GM23338 (cell line): ENCODE results near the gene RNF141. TPM values are rescaled to one million over a fixed set of nuclear protein-coding genes. Genes with fewer than 3 reads are reported as not detected.

Experiments used
- ATAC-seq: fragments of 200-7000 bp; cut with Tn5 transposase; 3 replicates; pipeline ENCODE4 v1.9.1; 2020
- DNase-seq: peaks from one replicate; pipeline ENCODE4 v3.0.0-alpha.2; 2015; ENCODE audit warnings: low spot score
- H2AFZ ChIP-seq: fragments of 200-600 bp; sonication (generic); 2 replicates; pipeline ENCODE4 v1.8.0; 2016; ENCODE audit warnings: antibody characterized with exemption, mild to moderate bottlenecking, moderate library complexity
- H3F3A ChIP-seq: fragments of 200-600 bp; sonication (generic); replicated peaks from 2 replicates; pipeline ENCODE4 v1.8.0; 2017; ENCODE audit warnings: antibody characterized with exemption, mixed run types, low read depth
- H3K27ac ChIP-seq: fragments of 200-600 bp; sonication (generic); 2 replicates; pipeline ENCODE4 v1.6.1; 2016; ENCODE audit warnings: low read depth
- H3K27me3 ChIP-seq: fragments of 200-600 bp; sonication (generic); 2 replicates; pipeline ENCODE4 v1.8.0; 2016; ENCODE audit warnings: mild to moderate bottlenecking, mixed run types, moderate library complexity; ENCODE audit not compliant: insufficient read depth
- H3K36me3 ChIP-seq: fragments of 200-600 bp; sonication (generic); 2 replicates; pipeline ENCODE4 v1.8.0; 2016; ENCODE audit warnings: mild to moderate bottlenecking; ENCODE audit not compliant: insufficient read depth
- H3K4me1 ChIP-seq: fragments of 200-600 bp; sonication (generic); 2 replicates; pipeline ENCODE4 v1.8.0; 2016; ENCODE audit warnings: mild to moderate bottlenecking, moderate library complexity; ENCODE audit not compliant: insufficient read depth
- H3K4me2 ChIP-seq: fragments of 200-600 bp; sonication (generic); 2 replicates; pipeline ENCODE4 v1.7.1; 2017; ENCODE audit warnings: mixed run types
- H3K4me3 ChIP-seq: fragments of 200-600 bp; sonication (generic); 2 replicates; pipeline ENCODE4 v1.6.1; 2016; ENCODE audit warnings: mixed run types
- H3K79me2 ChIP-seq: fragments of 200-600 bp; sonication (generic); replicated peaks from 2 replicates; pipeline ENCODE4 v1.8.0; 2017; ENCODE audit warnings: mild to moderate bottlenecking; ENCODE audit not compliant: insufficient read depth
- H3K9me2 ChIP-seq: fragments of 200-600 bp; sonication (generic); 2 replicates; pipeline ENCODE4 v1.8.0; 2017; ENCODE audit not compliant: insufficient read depth
- H4K20me1 ChIP-seq: fragments of 200-600 bp; sonication (generic); replicated peaks from 2 replicates; pipeline ENCODE4 v1.8.0; 2017; ENCODE audit warnings: mild to moderate bottlenecking; ENCODE audit not compliant: insufficient read depth
- H3K27ac Mint-ChIP-seq: 2 replicates; pipeline ENCODE4 v1.8.0; 2020; ENCODE audit warnings: inconsistent platforms, mild to moderate bottlenecking, moderate library complexity, mixed read lengths
- H3K27me3 Mint-ChIP-seq: 3 replicates; pipeline ENCODE4 v1.8.0; 2022; ENCODE audit warnings: low read depth, mild to moderate bottlenecking, moderate library complexity, mixed read lengths, inconsistent platforms; ENCODE audit not compliant: insufficient read depth, poor library complexity
- H3K36me3 Mint-ChIP-seq: 3 replicates; pipeline ENCODE4 v1.8.0; 2021; ENCODE audit warnings: low read depth, mild to moderate bottlenecking, inconsistent platforms, moderate library complexity, mixed read lengths
- H3K4me1 Mint-ChIP-seq: 3 replicates; pipeline ENCODE4 v1.8.0; 2020; ENCODE audit warnings: mild to moderate bottlenecking, inconsistent platforms, mixed read lengths
- H3K4me3 Mint-ChIP-seq: 3 replicates; pipeline ENCODE4 v1.8.0; 2021; ENCODE audit warnings: moderate library complexity, mild to moderate bottlenecking, inconsistent platforms, mixed read lengths
- H3K9me3 Mint-ChIP-seq: 3 replicates; pipeline ENCODE4 v1.8.0; 2020; ENCODE audit warnings: moderate library complexity, mild to moderate bottlenecking, inconsistent platforms, mixed read lengths
- CREB1 ChIP-seq: fragments of 250-450 bp; sonication (Bioruptor Pico); IDR thresholded peaks from 2 replicates; pipeline ENCODE4 v1.5.0; 2020; ENCODE audit warnings: low read depth, mild to moderate bottlenecking, moderate library complexity
- EZH2phosphoT487 ChIP-seq: fragments of 200-600 bp; sonication (generic); IDR thresholded peaks from one replicate; pipeline ENCODE4 v1.8.1; 2018; ENCODE audit warnings: antibody characterized with exemption; ENCODE audit not compliant: unreplicated experiment
- JUNB ChIP-seq: IDR thresholded peaks from one replicate; pipeline ENCODE4 v1.6.1; 2016; ENCODE audit warnings: antibody characterized with exemption; ENCODE audit not compliant: unreplicated experiment
- POLR2AphosphoS5 ChIP-seq: IDR thresholded peaks from 2 replicates; pipeline ENCODE4 v1.6.1; 2016; ENCODE audit warnings: antibody characterized with exemption, low read depth
- polyA plus RNA-seq: library from polyadenylated mRNA; unstranded; fragments of >200 nt; fragmentation: Nextera tagmentation; extraction: Ambion mirVana; gene quantifications from 2 replicates; pipeline ENCODE4 v1.2.1, GENCODE V29; 2016
- total RNA-seq: library from RNA; depleted of rRNA; stranded (reverse); fragments of >200 nt; shearing (Covaris generic); gene quantifications from 2 replicates; pipeline ENCODE4 v1.2.3, GENCODE V29; 2014
- TF ChIP-seq, protein P1 (sequence below): IDR thresholded peaks from 2 replicates; pipeline ENCODE4 v1.6.1; 2016; ENCODE audit warnings: antibody characterized with exemption
- TF ChIP-seq, protein P2 (sequence below): fragments of 250-450 bp; sonication (Bioruptor Pico); IDR thresholded peaks from 2 replicates; pipeline ENCODE4 v1.5.0; 2020; ENCODE audit warnings: mild to moderate bottlenecking, moderate library complexity
- TF ChIP-seq, protein P3 (sequence below): IDR thresholded peaks from one replicate; pipeline ENCODE4 v1.6.1; 2018; ENCODE audit warnings: antibody characterized with exemption; ENCODE audit not compliant: unreplicated experiment
- TF ChIP-seq, protein P4 (sequence below), 2 experiments: fragments of 200-600 bp in 1 of 2; sonication (generic) in 1 of 2; conservative IDR thresholded peaks; 2 replicates each; pipeline versions ENCODE4 v1.5.1 to v1.6.1; 2016 to 2017; ENCODE audit warnings: antibody characterized with exemption in 2 of 2, low read depth in 2 of 2, mild to moderate bottlenecking in 2 of 2, moderate library complexity in 1 of 2

Gene RNF141
- total and polyA plus RNA-seq, 2 experiments from 2014 or later = 11.4 to 26.9 TPM

DNA sequence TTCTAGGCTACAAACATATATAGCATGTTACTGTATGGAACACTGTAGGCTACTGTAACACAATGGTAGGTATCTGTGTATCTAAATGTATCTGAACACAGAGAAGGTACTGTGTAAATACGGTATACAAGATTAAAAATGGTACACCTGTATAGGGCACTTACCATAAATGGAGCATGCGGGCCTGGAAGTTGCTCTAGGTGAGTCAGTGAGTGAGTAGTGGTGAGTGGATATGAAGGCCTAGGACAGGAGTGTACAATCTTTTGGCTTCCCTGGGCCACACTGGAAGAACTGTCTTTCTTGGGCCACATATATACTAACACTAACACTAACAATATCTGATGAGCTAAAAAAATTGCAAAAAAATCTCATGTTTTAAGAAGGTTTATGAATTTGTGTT is 21.4 kb downstream of the RNF141 start:
- Histone ChIP-seq H3K27ac (no peak overlapping the region), H3K9me2 (no peaks in the 10 kb centered on the region), H2AFZ (no peak overlapping the region), H3K79me2 (no peaks in the 10 kb centered on the region), H4K20me1 (no peaks in the 10 kb centered on the region), H3F3A (no peaks in the 10 kb centered on the region), H3K4me1 (no peaks in the 10 kb centered on the region), H3K36me3 (no peaks in the 10 kb centered on the region), H3K4me2 (no peak overlapping the region), H3K27me3 (no peaks in the 10 kb centered on the region), H3K4me3 (no peak overlapping the region)
- no peak for ATAC-seq
- Mint-ChIP-seq H3K4me1 (no peaks in the 10 kb centered on the region; the same call in 2 of the 3 replicates), H3K9me3 (no peaks in the 10 kb centered on the region), H3K4me3 (no peak overlapping the region), H3K27me3 (no peaks in the 10 kb centered on the region), H3K27ac (no peak overlapping the region), H3K36me3 (peaks cover 2% of the 10 kb centered on the region; the same call in 1 of the 3 replicates)
- no peak for DNase-seq
- TF ChIP-seq, protein P1, sequence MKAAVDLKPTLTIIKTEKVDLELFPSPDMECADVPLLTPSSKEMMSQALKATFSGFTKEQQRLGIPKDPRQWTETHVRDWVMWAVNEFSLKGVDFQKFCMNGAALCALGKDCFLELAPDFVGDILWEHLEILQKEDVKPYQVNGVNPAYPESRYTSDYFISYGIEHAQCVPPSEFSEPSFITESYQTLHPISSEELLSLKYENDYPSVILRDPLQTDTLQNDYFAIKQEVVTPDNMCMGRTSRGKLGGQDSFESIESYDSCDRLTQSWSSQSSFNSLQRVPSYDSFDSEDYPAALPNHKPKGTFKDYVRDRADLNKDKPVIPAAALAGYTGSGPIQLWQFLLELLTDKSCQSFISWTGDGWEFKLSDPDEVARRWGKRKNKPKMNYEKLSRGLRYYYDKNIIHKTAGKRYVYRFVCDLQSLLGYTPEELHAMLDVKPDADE = no peak
- no peak for TF ChIP-seq EZH2phosphoT487

- Histone ChIP-seq H3K4me3 (no peak overlapping the region), H3F3A (no peaks in the 10 kb centered on the region), H3K79me2 (no peaks in the 10 kb centered on the region), H3K27ac (no peak overlapping the region), H3K4me1 (no peaks in the 10 kb centered on the region), H3K27me3 (no peaks in the 10 kb centered on the region), H2AFZ (no peak overlapping the region), H3K4me2 (no peak overlapping the region), H3K36me3 (no peaks in the 10 kb centered on the region), H3K9me2 (no peaks in the 10 kb centered on the region), H4K20me1 (no peaks in the 10 kb centered on the region)
- no peaks in the 10 kb centered on the region for H3K9me3 Mint-ChIP-seq
- H3K27me3 Mint-ChIP-seq = no peaks in the 10 kb centered on the region
- no peak overlapping the region for H3K4me3 Mint-ChIP-seq
- no peaks in the 10 kb centered on the region; the same call in 2 of the 3 replicates for H3K4me1 Mint-ChIP-seq
- DNase-seq = no peak
- no peak for ATAC-seq
- H3K27ac Mint-ChIP-seq = no peak overlapping the region
- H3K36me3 Mint-ChIP-seq = no peaks in the 10 kb centered on the region
- TF ChIP-seq POLR2AphosphoS5 = no peak
- TF ChIP-seq, protein P2, sequence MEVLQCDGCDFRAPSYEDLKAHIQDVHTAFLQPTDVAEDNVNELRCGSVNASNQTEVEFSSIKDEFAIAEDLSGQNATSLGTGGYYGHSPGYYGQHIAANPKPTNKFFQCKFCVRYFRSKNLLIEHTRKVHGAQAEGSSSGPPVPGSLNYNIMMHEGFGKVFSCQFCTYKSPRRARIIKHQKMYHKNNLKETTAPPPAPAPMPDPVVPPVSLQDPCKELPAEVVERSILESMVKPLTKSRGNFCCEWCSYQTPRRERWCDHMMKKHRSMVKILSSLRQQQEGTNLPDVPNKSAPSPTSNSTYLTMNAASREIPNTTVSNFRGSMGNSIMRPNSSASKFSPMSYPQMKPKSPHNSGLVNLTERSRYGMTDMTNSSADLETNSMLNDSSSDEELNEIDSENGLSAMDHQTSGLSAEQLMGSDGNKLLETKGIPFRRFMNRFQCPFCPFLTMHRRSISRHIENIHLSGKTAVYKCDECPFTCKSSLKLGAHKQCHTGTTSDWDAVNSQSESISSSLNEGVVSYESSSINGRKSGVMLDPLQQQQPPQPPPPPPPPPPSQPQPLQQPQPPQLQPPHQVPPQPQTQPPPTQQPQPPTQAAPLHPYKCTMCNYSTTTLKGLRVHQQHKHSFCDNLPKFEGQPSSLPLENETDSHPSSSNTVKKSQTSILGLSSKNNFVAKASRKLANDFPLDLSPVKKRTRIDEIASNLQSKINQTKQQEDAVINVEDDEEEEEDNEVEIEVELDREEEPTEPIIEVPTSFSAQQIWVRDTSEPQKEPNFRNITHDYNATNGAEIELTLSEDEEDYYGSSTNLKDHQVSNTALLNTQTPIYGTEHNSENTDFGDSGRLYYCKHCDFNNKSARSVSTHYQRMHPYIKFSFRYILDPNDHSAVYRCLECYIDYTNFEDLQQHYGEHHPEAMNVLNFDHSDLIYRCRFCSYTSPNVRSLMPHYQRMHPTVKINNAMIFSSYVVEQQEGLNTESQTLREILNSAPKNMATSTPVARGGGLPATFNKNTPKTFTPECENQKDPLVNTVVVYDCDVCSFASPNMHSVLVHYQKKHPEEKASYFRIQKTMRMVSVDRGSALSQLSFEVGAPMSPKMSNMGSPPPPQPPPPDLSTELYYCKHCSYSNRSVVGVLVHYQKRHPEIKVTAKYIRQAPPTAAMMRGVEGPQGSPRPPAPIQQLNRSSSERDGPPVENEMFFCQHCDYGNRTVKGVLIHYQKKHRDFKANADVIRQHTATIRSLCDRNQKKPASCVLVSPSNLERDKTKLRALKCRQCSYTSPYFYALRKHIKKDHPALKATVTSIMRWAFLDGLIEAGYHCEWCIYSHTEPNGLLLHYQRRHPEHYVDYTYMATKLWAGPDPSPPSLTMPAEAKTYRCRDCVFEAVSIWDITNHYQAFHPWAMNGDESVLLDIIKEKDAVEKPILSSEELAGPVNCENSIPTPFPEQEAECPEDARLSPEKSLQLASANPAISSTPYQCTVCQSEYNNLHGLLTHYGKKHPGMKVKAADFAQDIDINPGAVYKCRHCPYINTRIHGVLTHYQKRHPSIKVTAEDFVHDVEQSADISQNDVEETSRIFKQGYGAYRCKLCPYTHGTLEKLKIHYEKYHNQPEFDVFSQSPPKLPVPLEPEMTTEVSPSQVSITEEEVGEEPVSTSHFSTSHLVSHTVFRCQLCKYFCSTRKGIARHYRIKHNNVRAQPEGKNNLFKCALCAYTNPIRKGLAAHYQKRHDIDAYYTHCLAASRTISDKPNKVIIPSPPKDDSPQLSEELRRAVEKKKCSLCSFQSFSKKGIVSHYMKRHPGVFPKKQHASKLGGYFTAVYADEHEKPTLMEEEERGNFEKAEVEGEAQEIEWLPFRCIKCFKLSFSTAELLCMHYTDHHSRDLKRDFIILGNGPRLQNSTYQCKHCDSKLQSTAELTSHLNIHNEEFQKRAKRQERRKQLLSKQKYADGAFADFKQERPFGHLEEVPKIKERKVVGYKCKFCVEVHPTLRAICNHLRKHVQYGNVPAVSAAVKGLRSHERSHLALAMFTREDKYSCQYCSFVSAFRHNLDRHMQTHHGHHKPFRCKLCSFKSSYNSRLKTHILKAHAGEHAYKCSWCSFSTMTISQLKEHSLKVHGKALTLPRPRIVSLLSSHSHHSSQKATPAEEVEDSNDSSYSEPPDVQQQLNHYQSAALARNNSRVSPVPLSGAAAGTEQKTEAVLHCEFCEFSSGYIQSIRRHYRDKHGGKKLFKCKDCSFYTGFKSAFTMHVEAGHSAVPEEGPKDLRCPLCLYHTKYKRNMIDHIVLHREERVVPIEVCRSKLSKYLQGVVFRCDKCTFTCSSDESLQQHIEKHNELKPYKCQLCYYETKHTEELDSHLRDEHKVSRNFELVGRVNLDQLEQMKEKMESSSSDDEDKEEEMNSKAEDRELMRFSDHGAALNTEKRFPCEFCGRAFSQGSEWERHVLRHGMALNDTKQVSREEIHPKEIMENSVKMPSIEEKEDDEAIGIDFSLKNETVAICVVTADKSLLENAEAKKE (CRISPR knock-in tag) = no peak
- TF ChIP-seq, protein P3, sequence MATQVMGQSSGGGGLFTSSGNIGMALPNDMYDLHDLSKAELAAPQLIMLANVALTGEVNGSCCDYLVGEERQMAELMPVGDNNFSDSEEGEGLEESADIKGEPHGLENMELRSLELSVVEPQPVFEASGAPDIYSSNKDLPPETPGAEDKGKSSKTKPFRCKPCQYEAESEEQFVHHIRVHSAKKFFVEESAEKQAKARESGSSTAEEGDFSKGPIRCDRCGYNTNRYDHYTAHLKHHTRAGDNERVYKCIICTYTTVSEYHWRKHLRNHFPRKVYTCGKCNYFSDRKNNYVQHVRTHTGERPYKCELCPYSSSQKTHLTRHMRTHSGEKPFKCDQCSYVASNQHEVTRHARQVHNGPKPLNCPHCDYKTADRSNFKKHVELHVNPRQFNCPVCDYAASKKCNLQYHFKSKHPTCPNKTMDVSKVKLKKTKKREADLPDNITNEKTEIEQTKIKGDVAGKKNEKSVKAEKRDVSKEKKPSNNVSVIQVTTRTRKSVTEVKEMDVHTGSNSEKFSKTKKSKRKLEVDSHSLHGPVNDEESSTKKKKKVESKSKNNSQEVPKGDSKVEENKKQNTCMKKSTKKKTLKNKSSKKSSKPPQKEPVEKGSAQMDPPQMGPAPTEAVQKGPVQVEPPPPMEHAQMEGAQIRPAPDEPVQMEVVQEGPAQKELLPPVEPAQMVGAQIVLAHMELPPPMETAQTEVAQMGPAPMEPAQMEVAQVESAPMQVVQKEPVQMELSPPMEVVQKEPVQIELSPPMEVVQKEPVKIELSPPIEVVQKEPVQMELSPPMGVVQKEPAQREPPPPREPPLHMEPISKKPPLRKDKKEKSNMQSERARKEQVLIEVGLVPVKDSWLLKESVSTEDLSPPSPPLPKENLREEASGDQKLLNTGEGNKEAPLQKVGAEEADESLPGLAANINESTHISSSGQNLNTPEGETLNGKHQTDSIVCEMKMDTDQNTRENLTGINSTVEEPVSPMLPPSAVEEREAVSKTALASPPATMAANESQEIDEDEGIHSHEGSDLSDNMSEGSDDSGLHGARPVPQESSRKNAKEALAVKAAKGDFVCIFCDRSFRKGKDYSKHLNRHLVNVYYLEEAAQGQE = no peak
- TF ChIP-seq JUNB = no peak
- no peak for TF ChIP-seq CREB1 (CRISPR knock-in tag)
- no peak for TF ChIP-seq EZH2phosphoT487
- TF ChIP-seq, protein P4, sequence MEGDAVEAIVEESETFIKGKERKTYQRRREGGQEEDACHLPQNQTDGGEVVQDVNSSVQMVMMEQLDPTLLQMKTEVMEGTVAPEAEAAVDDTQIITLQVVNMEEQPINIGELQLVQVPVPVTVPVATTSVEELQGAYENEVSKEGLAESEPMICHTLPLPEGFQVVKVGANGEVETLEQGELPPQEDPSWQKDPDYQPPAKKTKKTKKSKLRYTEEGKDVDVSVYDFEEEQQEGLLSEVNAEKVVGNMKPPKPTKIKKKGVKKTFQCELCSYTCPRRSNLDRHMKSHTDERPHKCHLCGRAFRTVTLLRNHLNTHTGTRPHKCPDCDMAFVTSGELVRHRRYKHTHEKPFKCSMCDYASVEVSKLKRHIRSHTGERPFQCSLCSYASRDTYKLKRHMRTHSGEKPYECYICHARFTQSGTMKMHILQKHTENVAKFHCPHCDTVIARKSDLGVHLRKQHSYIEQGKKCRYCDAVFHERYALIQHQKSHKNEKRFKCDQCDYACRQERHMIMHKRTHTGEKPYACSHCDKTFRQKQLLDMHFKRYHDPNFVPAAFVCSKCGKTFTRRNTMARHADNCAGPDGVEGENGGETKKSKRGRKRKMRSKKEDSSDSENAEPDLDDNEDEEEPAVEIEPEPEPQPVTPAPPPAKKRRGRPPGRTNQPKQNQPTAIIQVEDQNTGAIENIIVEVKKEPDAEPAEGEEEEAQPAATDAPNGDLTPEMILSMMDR (conservative IDR thresholded peaks at IDR 0.05; ENCODE audit: low read depth in 2 of 2) = no peak
Observed at GRCh38 chr11:10518891-10519290, 22.1 kb downstream of the RNF141 start.
